K562 (cell line): Measurements from ENCODE around the gene SPG21. TPM values are rescaled to one million over a fixed set of nuclear protein-coding genes. Genes with fewer than 3 reads are reported as not detected.

ENCODE experiments used
- ATAC-seq: fragments of 200-7000 bp; cut with Tn5 transposase; 3 replicates; pipeline ENCODE4 v1.9.1; 2020; ENCODE audit warnings: moderate library complexity
- BruUV-seq: library from RNA; stranded (reverse); fragments of 400-500 nt; replicated peaks from 2 replicates; lab custom pipeline; 2021; lab: Mats Ljungman, UMichigan
- CTCF ChIA-PET: fragments of 300-600 bp; formaldehyde crosslinking; extraction: SDS; loops from one replicate; lab custom pipeline; 2021; ENCODE audit warnings: low intra/inter-chr PET ratio; lab: Yijun Ruan, JAX
- POLR2A ChIA-PET: fragments of 300-600, 350-650 bp; sonication (Branson Sonifier 250); formaldehyde crosslinking; extraction: SDS; loops from one replicate; lab custom pipeline; 2021; ENCODE audit warnings: antibody characterized with exemption, inconsistent platforms; lab: Yijun Ruan, JAX
- DNase-seq, 4 experiments: peaks; one replicate each; pipeline versions ENCODE4 v3.0.0 to v3.0.0-alpha.2; 2011 to 2018; ENCODE audit warnings: low spot score in 3 of 4, mixed read lengths in 3 of 4; ENCODE audit errors: extremely low read depth in 1 of 4
- FAIRE-seq: peaks from 2 replicates; lab custom pipeline; 2011; peaks lifted over from hg19 to GRCh38; lab: Jason Lieb, UNC
- H2AFZ ChIP-seq: 2 replicates; pipeline ENCODE4 v1.6.0; 2011; ENCODE audit warnings: low read depth, low read length, control low read depth, inconsistent platforms
- H3K27ac ChIP-seq: fragments of 200-600 bp; 3 replicates; pipeline ENCODE4 v1.8.0; 2011; ENCODE audit warnings: low read depth, mild to moderate bottlenecking, control low read depth, inconsistent platforms, low read length, moderate library complexity, mixed read lengths; ENCODE audit errors: extremely low read depth
- H3K27me3 ChIP-seq, 2 experiments: fragments of 300-600 bp in 1 of 2; 2 replicates in 1 of 2; 3 replicates in 1 of 2; pipeline versions ENCODE4 v1.6.0 to v1.8.0; 2011; ENCODE audit warnings: inconsistent platforms in 2 of 2, low read length in 2 of 2, mild to moderate bottlenecking in 1 of 2, mixed read lengths in 1 of 2, moderate library complexity in 1 of 2; ENCODE audit not compliant: control insufficient read depth in 2 of 2, insufficient read depth in 2 of 2
- H3K36me3 ChIP-seq: fragments of 300-600 bp; 3 replicates; pipeline ENCODE4 v1.8.0; 2011; ENCODE audit warnings: mild to moderate bottlenecking, low read length, inconsistent platforms; ENCODE audit not compliant: control insufficient read depth, insufficient read depth
- H3K4me1 ChIP-seq, 2 experiments: fragments of 200-600 bp in 1 of 2; replicated peaks in 1 of 2; 2 replicates in 1 of 2; 3 replicates in 1 of 2; pipeline versions ENCODE4 v1.5.1 to v1.8.0; 2011; ENCODE audit warnings: inconsistent platforms in 2 of 2, low read length in 2 of 2, mild to moderate bottlenecking in 1 of 2, mixed read lengths in 1 of 2, moderate library complexity in 1 of 2; ENCODE audit not compliant: control insufficient read depth in 2 of 2, insufficient read depth in 2 of 2
- H3K4me2 ChIP-seq: 2 replicates; pipeline ENCODE4 v1.6.1; 2011; ENCODE audit warnings: low read length, control low read depth, inconsistent platforms, mixed read lengths; ENCODE audit not compliant: insufficient read depth
- H3K4me3 ChIP-seq: fragments of 200-600 bp; sonication (generic), shearing (Covaris generic); 2 replicates; pipeline ENCODE4 v1.5.1; 2016; ENCODE audit warnings: control low read depth, inconsistent platforms
- H3K79me2 ChIP-seq: fragments of 200-600 bp; 3 replicates; pipeline ENCODE4 v1.8.0; 2011; ENCODE audit warnings: low read length, inconsistent platforms; ENCODE audit not compliant: control insufficient read depth, insufficient read depth
- H3K9ac ChIP-seq, 2 experiments: 2 replicates each; pipeline versions ENCODE4 v1.6.0 to v1.6.1; 2011; ENCODE audit warnings: low read depth in 2 of 2, low read length in 2 of 2, control low read depth in 1 of 2, inconsistent platforms in 1 of 2, mild to moderate bottlenecking in 1 of 2, mixed read lengths in 1 of 2; ENCODE audit not compliant: insufficient read depth in 1 of 2
- H3K9me1 ChIP-seq: one replicate; pipeline ENCODE4 v1.6.0; 2011; ENCODE audit warnings: inconsistent platforms, mild to moderate bottlenecking, low read length, moderate library complexity; ENCODE audit not compliant: control insufficient read depth, insufficient read depth
- H3K9me3 ChIP-seq: replicated peaks from 2 replicates; pipeline ENCODE4 v1.5.1; 2011; ENCODE audit warnings: low read depth, low read length, inconsistent platforms; ENCODE audit not compliant: control insufficient read depth, insufficient read depth
- H4K20me1 ChIP-seq: replicated peaks from 2 replicates; pipeline ENCODE4 v1.6.1; 2011; ENCODE audit warnings: low read length, inconsistent platforms, mixed read lengths; ENCODE audit not compliant: control insufficient read depth, insufficient read depth
- ESRRA ChIP-seq: fragments of 450-650 bp; IDR thresholded peaks from 2 replicates; pipeline ENCODE4 v1.6.1; 2014; ENCODE audit warnings: low read depth, mild to moderate bottlenecking, moderate library complexity, borderline replicate concordance
- GTF3C2 ChIP-seq: IDR thresholded peaks from 3 replicates; pipeline ENCODE4 v1.6.1; 2011; ENCODE audit warnings: borderline replicate concordance, mild to moderate bottlenecking, moderate library complexity; ENCODE audit not compliant: insufficient read length; ENCODE audit errors: extremely low read depth
- KLF16 ChIP-seq: IDR thresholded peaks from 2 replicates; pipeline ENCODE4 v1.6.1; 2016; ENCODE audit warnings: antibody characterized with exemption
- MBD2 ChIP-seq: sonication (generic); IDR thresholded peaks from 2 replicates; pipeline ENCODE4 v1.6.1; 2016; ENCODE audit warnings: low read depth, borderline replicate concordance
- OTX1 ChIP-seq: fragments of 450-650 bp; formaldehyde crosslinking; IDR thresholded peaks from 2 replicates; pipeline ENCODE4 v1.4.0; 2022; ENCODE audit warnings: mild to moderate bottlenecking
- PATZ1 ChIP-seq: fragments of 250-450 bp; sonication (Bioruptor Pico); IDR thresholded peaks from 2 replicates; pipeline ENCODE4 v1.5.0; 2020; ENCODE audit warnings: mild to moderate bottlenecking, borderline replicate concordance
- SETDB1 ChIP-seq: IDR thresholded peaks from one replicate; pipeline ENCODE4 v1.6.1; 2012; ENCODE audit warnings: low read length, control low read depth, inconsistent platforms
- USF1 ChIP-seq: sonication (generic); formaldehyde crosslinking; IDR thresholded peaks from 2 replicates; pipeline ENCODE4 v1.9.0; 2022; ENCODE audit warnings: mild to moderate bottlenecking, missing genetic modification reagents
- WGBS: fragments of 100-300 bp; shearing (Covaris generic); methylation state at CpG from one replicate; pipeline ENCODE4 v1.1.6; 2016; ENCODE audit warnings: low coverage, mixed read lengths; ENCODE audit not compliant: insufficient coverage; ENCODE audit errors: missing lambda C conversion rate; 5-methylcytosine and 5-hydroxymethylcytosine counted together
- in situ Hi-C: fragments of 300-500 bp; cut with MboI; formaldehyde crosslinking; loops from 4 replicates; pipeline ENCODE4 v1.15.0; 2018; ENCODE audit warnings: inconsistent platforms, mixed read lengths
- intact Hi-C: fragments of 100-400 bp; cut with micrococcal nuclease; formaldehyde crosslinking; loops from 2 replicates; pipeline ENCODE4 v1.14.2; 2022
- polyA plus RNA-seq, 8 experiments: library from polyadenylated mRNA; depleted of rRNA in 4 of 8; stranded (reverse) in 5 of 8; unstranded in 3 of 8; fragments of >200 nt; fragmentation: Nextera tagmentation in 2 of 8; fragmentation: Illumina TruSeq in 1 of 8; extraction: Ambion mirVana in 2 of 8; extraction: Trizol in 1 of 8; gene quantifications; 2 replicates each; pipeline versions ENCODE4 v1.2.1 to v1.2.3, GENCODE V29; 2011 to 2014; ENCODE audit warnings: inconsistent platforms in 1 of 8, missing spikeins in 1 of 8
- total RNA-seq, 7 experiments: library from RNA; depleted of rRNA in 6 of 7; stranded (reverse); fragments of >200 nt in 6 of 7; fragmentation: Illumina TruSeq in 2 of 7; extraction: Trizol in 2 of 7; gene quantifications; 2 replicates each; pipeline versions ENCODE4 v1.2.1 to v1.2.3, GENCODE V29; 2011 to 2021; ENCODE audit warnings: low replicate concordance in 1 of 7
- TF ChIP-seq, protein P1 (sequence below): fragments of 250-450 bp; sonication (Bioruptor Pico); IDR thresholded peaks from 2 replicates; pipeline ENCODE4 v1.5.0; 2022; ENCODE audit warnings: mild to moderate bottlenecking
- TF ChIP-seq, protein P2 (sequence below): fragments of 200-800 bp; sonication (Bioruptor generic); IDR thresholded peaks from 2 replicates; pipeline ENCODE4 v1.6.1; 2017; ENCODE audit warnings: missing genetic modification characterization, missing compliant biosample characterization

Gene SPG21
- total and polyA plus RNA-seq, 9 of the 15 experiments (the other 6 are each of a cell fraction or from before 2014, with no cell fraction given): 22.8 to 98.8 (median 65.1) TPM

DNA sequence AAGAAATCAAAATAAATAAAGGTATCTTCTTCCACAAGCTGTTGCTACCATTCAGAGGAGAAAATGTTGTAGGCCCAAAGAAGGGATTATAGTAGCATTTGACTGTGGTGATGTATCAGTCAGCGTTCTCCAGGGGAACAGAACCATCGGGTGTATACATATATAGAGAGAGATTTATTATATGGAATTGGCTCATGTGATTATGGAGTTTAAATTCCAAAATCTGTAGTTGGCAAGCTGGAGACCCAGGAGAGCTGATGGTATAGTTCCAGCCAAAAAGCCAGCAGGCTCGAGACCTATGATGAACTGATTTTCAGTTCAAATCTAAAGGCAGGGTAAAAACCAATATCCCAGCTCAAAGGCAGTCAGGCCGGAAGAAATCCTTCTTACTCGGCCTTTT is 7.4 kb upstream of the SPG21 start:
- Histone ChIP-seq H3K4me1 (no peaks in the 10 kb centered on the region), H3K27me3 (no peaks in the 10 kb centered on the region), H4K20me1 (no peaks in the 10 kb centered on the region), H3K36me3 (no peaks in the 10 kb centered on the region), H2AFZ (0 out of 2 replicates have a peak overlapping the region, but pooled peaks have one; percentile 21), H3K4me3 (no peak overlapping the region), H3K9me3 (no peaks in the 10 kb centered on the region), H3K4me2 (no peak overlapping the region), H3K9me1 (no peaks in the 10 kb centered on the region), H3K9ac (no peak overlapping the region), H3K79me2 (no peaks in the 10 kb centered on the region), H3K27ac (no peak overlapping the region)
- in situ Hi-C loops (no loop called here), intact Hi-C loops (no loop called here)
- BruUV-seq: no TSS peak
- ChIA-PET POLR2A (interaction anchor here (0.6 to 1.5 kb wide), 3 partner anchors 8 to 23 kb away, joined by 3 to 4 read pairs (median 3); no protein-coding TSS in a partner anchor), CTCF (no interaction called here)
- WGBS: 47% methylated on average over 5 of the region's 5 CpGs
- FAIRE-seq: no peak
- DNase-seq: no peak
- ATAC-seq: no peak
- TF ChIP-seq GTF3C2: no peak
- no peak for TF ChIP-seq MBD2
- TF ChIP-seq SETDB1: no peak
- no peak for TF ChIP-seq KLF16
- no peak for TF ChIP-seq PATZ1 (CRISPR knock-in tag)
- TF ChIP-seq, protein P1, sequence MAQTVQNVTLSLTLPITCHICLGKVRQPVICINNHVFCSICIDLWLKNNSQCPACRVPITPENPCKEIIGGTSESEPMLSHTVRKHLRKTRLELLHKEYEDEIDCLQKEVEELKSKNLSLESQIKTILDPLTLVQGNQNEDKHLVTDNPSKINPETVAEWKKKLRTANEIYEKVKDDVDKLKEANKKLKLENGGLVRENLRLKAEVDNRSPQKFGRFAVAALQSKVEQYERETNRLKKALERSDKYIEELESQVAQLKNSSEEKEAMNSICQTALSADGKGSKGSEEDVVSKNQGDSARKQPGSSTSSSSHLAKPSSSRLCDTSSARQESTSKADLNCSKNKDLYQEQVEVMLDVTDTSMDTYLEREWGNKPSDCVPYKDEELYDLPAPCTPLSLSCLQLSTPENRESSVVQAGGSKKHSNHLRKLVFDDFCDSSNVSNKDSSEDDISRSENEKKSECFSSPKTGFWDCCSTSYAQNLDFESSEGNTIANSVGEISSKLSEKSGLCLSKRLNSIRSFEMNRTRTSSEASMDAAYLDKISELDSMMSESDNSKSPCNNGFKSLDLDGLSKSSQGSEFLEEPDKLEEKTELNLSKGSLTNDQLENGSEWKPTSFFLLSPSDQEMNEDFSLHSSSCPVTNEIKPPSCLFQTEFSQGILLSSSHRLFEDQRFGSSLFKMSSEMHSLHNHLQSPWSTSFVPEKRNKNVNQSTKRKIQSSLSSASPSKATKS (CRISPR knock-in tag): no peak
- TF ChIP-seq, protein P2, sequence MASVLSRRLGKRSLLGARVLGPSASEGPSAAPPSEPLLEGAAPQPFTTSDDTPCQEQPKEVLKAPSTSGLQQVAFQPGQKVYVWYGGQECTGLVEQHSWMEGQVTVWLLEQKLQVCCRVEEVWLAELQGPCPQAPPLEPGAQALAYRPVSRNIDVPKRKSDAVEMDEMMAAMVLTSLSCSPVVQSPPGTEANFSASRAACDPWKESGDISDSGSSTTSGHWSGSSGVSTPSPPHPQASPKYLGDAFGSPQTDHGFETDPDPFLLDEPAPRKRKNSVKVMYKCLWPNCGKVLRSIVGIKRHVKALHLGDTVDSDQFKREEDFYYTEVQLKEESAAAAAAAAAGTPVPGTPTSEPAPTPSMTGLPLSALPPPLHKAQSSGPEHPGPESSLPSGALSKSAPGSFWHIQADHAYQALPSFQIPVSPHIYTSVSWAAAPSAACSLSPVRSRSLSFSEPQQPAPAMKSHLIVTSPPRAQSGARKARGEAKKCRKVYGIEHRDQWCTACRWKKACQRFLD (CRISPR knock-in tag): no peak
- no peak for TF ChIP-seq USF1 (CRISPR knock-in tag)
- TF ChIP-seq OTX1 (CRISPR knock-in tag): no peak
- TF ChIP-seq ESRRA: no peak
